K562 (cell line): ENCODE measurements around the gene ITPR3. TPM values are rescaled to one million over a fixed set of nuclear protein-coding genes. Genes with fewer than 3 reads are reported as not detected.

Experiments used
- BRCA1 ChIP-seq, 2 experiments: fragments of 450-650 bp in 1 of 2; sonication (generic) in 1 of 2; formaldehyde crosslinking in 1 of 2; IDR thresholded peaks; 2 replicates each; pipeline versions ENCODE4 v1.5.0 to v1.6.1; 2017 to 2020; ENCODE audit warnings: mild to moderate bottlenecking in 1 of 2, missing genetic modification reagents in 1 of 2
- EHMT2 ChIP-seq: fragments of 450-650 bp; IDR thresholded peaks from 2 replicates; pipeline ENCODE4 v1.6.1; 2018; ENCODE audit warnings: antibody characterized with exemption
- FOSL1 ChIP-seq: fragments of 200-800 bp; sonication (Bioruptor generic); conservative IDR thresholded peaks from 2 replicates; pipeline ENCODE4 v1.6.1; 2016; ENCODE audit warnings: missing genetic modification characterization, missing compliant biosample characterization
- HDAC3 ChIP-seq: fragments of 450-650 bp; IDR thresholded peaks from 2 replicates; pipeline ENCODE4 v1.6.1; 2018; ENCODE audit warnings: borderline replicate concordance, mild to moderate bottlenecking, moderate library complexity; ENCODE audit not compliant: partially characterized antibody
- HDAC8 ChIP-seq: fragments of 450-650 bp; IDR thresholded peaks from 2 replicates; pipeline ENCODE4 v1.6.1; 2016; ENCODE audit warnings: mild to moderate bottlenecking, missing genetic modification characterization, moderate library complexity, missing compliant biosample characterization
- HSF4 ChIP-seq: fragments of 250-450 bp; sonication (Bioruptor Pico); IDR thresholded peaks from 2 replicates; pipeline ENCODE4 v2.1.2; 2022; ENCODE audit warnings: mild to moderate bottlenecking, moderate library complexity, borderline replicate concordance
- KLF10 ChIP-seq: fragments of 250-450 bp; sonication (Bioruptor Pico); IDR thresholded peaks from 2 replicates; pipeline ENCODE4 v1.6.1; 2021; ENCODE audit warnings: matching md5 sums
- L3MBTL2 ChIP-seq: fragments of 450-650 bp; IDR thresholded peaks from 2 replicates; pipeline ENCODE4 v1.6.1; 2016; ENCODE audit warnings: mild to moderate bottlenecking, moderate library complexity
- MAFK ChIP-seq: IDR thresholded peaks from 2 replicates; pipeline ENCODE4 v1.6.1; 2011; ENCODE audit warnings: low read length, improper control_type of control experiment
- POLR3A ChIP-seq: IDR thresholded peaks from 2 replicates; pipeline ENCODE4 v1.6.1; 2011; ENCODE audit warnings: borderline replicate concordance, mild to moderate bottlenecking, moderate library complexity; ENCODE audit not compliant: insufficient read length, insufficient read depth; ENCODE audit errors: extremely low read depth
- SMAD3 ChIP-seq: fragments of 450-650 bp; formaldehyde crosslinking; conservative IDR thresholded peaks from 2 replicates; pipeline ENCODE4 v1.4.0; 2020; ENCODE audit warnings: mild to moderate bottlenecking
- SMAD4 ChIP-seq: fragments of 250-450 bp; sonication (Bioruptor Pico); conservative IDR thresholded peaks from 2 replicates; pipeline ENCODE4 v1.8.0; 2021; ENCODE audit warnings: inconsistent platforms, mild to moderate bottlenecking, moderate library complexity
- TRIM28 ChIP-seq: fragments of 450-650 bp; IDR thresholded peaks from 2 replicates; pipeline ENCODE4 v1.6.1; 2017
- polyA plus RNA-seq, 8 experiments: library from polyadenylated mRNA; depleted of rRNA in 4 of 8; stranded (reverse) in 5 of 8; unstranded in 3 of 8; fragments of >200 nt; fragmentation: Nextera tagmentation in 2 of 8; fragmentation: Illumina TruSeq in 1 of 8; extraction: Ambion mirVana in 2 of 8; extraction: Trizol in 1 of 8; gene quantifications; 2 replicates each; pipeline versions ENCODE4 v1.2.1 to v1.2.3, GENCODE V29; 2011 to 2014; ENCODE audit warnings: inconsistent platforms in 1 of 8, missing spikeins in 1 of 8
- total RNA-seq, 7 experiments: library from RNA; depleted of rRNA in 6 of 7; stranded (reverse); fragments of >200 nt in 6 of 7; fragmentation: Illumina TruSeq in 2 of 7; extraction: Trizol in 2 of 7; gene quantifications; 2 replicates each; pipeline versions ENCODE4 v1.2.1 to v1.2.3, GENCODE V29; 2011 to 2021; ENCODE audit warnings: low replicate concordance in 1 of 7
- TF ChIP-seq, protein P1 (sequence below): fragments of 450-650 bp; IDR thresholded peaks from 2 replicates; pipeline ENCODE4 v1.6.1; 2016; ENCODE audit warnings: mild to moderate bottlenecking
- TF ChIP-seq, protein P2 (sequence below), 2 experiments: fragments of 200-800 bp in 1 of 2; sonication (Bioruptor generic) in 1 of 2; sonication (generic) in 1 of 2; formaldehyde crosslinking in 1 of 2; IDR thresholded peaks in 1 of 2; conservative IDR thresholded peaks in 1 of 2; 2 replicates each; pipeline versions ENCODE4 v1.5.0 to v1.6.1; 2016 to 2020; ENCODE audit warnings: missing compliant biosample characterization in 1 of 2, missing genetic modification characterization in 1 of 2, missing genetic modification reagents in 1 of 2
- TF ChIP-seq, protein P3 (sequence below): fragments of 450-650 bp; IDR thresholded peaks from 2 replicates; pipeline ENCODE4 v1.6.1; 2016
- TF ChIP-seq, protein P4 (sequence below), 2 experiments: fragments of 450-650 bp; IDR thresholded peaks; 2 replicates each; pipeline ENCODE4 v1.6.1; 2018; ENCODE audit warnings: mild to moderate bottlenecking in 2 of 2, low read depth in 1 of 2; ENCODE audit not compliant: partially characterized antibody in 2 of 2

ITPR3 gene
- total and polyA plus RNA-seq, 9 of the 15 experiments (the other 6 are each of a cell fraction or from before 2014, with no cell fraction given): 0.39 to 35.7 (median 13.2) TPM

DNA sequence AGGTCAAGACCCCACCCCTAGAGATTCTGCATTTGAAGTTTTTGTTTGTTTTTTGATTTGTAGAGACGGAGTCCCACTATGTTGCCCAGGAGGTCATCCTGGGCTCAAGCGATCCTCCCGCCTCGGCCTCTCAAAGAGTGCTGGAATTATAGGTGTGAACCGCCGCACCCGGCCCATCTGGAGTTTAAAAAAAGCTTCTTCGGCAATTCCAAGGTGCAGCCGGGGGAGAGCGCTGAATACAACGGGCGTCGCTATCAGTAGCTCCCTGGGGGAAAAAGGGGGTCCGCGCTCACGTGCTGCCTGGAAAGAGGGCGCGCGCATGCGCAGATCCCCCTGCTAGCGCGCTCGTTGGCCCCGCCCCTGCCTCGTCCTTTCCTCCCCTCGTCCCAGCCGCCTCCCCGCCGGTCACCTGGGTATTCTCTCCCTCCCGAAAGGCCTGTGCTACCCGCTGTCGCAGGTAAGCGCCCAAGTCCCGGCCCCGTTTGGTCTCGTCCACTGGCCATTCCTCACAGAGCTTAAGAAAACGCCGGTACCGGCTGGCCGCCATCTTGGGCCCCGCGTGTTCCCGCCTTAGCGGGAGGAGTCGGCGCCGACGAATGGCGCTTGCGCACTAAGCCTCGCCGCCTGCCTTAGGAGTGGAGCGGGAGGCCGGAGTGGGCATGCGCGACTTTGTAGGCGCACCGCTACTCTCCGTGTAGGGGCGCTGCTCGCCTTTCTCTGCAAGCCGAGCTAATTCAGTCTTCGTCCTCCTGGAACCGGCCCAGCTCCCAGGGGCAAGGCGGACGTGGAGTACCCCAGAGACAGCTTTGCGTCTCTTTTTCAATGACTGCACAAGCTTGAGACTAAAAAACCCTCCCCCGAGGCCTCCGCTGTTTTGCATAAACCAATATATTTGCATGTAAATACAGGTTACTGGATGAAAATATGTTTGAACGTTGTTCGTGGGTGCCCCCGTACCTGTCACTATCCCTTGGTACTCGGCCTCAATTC is 90.3 kb downstream of the ITPR3 start, which contains the start of gene UQCC2 (continued):
- TF ChIP-seq HSF4: no peak
- TF ChIP-seq, protein P1, sequence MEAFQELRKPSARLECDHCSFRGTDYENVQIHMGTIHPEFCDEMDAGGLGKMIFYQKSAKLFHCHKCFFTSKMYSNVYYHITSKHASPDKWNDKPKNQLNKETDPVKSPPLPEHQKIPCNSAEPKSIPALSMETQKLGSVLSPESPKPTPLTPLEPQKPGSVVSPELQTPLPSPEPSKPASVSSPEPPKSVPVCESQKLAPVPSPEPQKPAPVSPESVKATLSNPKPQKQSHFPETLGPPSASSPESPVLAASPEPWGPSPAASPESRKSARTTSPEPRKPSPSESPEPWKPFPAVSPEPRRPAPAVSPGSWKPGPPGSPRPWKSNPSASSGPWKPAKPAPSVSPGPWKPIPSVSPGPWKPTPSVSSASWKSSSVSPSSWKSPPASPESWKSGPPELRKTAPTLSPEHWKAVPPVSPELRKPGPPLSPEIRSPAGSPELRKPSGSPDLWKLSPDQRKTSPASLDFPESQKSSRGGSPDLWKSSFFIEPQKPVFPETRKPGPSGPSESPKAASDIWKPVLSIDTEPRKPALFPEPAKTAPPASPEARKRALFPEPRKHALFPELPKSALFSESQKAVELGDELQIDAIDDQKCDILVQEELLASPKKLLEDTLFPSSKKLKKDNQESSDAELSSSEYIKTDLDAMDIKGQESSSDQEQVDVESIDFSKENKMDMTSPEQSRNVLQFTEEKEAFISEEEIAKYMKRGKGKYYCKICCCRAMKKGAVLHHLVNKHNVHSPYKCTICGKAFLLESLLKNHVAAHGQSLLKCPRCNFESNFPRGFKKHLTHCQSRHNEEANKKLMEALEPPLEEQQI: no peak
- no peak for TF ChIP-seq KLF10 (CRISPR knock-in tag)
- no peak for TF ChIP-seq HDAC3
- TF ChIP-seq HDAC8 (tag): no peak
- TF ChIP-seq FOSL1: no peak
- TF ChIP-seq BRCA1 (IDR thresholded peaks at IDR 0.05): no peak
- no peak for TF ChIP-seq BRCA1 (CRISPR knock-in tag; IDR thresholded peaks at IDR 0.05)
- TF ChIP-seq, protein P2, sequence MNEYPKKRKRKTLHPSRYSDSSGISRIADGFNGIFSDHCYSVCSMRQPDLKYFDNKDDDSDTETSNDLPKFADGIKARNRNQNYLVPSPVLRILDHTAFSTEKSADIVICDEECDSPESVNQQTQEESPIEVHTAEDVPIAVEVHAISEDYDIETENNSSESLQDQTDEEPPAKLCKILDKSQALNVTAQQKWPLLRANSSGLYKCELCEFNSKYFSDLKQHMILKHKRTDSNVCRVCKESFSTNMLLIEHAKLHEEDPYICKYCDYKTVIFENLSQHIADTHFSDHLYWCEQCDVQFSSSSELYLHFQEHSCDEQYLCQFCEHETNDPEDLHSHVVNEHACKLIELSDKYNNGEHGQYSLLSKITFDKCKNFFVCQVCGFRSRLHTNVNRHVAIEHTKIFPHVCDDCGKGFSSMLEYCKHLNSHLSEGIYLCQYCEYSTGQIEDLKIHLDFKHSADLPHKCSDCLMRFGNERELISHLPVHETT (CRISPR knock-in tag; conservative IDR thresholded peaks at IDR 0.05 in 1 of 2, IDR thresholded peaks at IDR 0.05 in 1 of 2): no peak; a peak in 1 of 4 replicates
- no peak; the same call in 1 of the 2 replicates for TF ChIP-seq SMAD4 (CRISPR knock-in tag)
- no peak for TF ChIP-seq TRIM28
- 0 out of 2 replicates have a peak, but pooled peaks have one; percentile 3 for TF ChIP-seq EHMT2
- TF ChIP-seq, protein P3, sequence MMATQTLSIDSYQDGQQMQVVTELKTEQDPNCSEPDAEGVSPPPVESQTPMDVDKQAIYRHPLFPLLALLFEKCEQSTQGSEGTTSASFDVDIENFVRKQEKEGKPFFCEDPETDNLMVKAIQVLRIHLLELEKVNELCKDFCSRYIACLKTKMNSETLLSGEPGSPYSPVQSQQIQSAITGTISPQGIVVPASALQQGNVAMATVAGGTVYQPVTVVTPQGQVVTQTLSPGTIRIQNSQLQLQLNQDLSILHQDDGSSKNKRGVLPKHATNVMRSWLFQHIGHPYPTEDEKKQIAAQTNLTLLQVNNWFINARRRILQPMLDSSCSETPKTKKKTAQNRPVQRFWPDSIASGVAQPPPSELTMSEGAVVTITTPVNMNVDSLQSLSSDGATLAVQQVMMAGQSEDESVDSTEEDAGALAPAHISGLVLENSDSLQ: no peak
- TF ChIP-seq L3MBTL2: peak; percentile 97
- TF ChIP-seq MAFK: no peak
- no peak for TF ChIP-seq POLR3A
- no peak for TF ChIP-seq SMAD3 (CRISPR knock-in tag)
- TF ChIP-seq, protein P4, sequence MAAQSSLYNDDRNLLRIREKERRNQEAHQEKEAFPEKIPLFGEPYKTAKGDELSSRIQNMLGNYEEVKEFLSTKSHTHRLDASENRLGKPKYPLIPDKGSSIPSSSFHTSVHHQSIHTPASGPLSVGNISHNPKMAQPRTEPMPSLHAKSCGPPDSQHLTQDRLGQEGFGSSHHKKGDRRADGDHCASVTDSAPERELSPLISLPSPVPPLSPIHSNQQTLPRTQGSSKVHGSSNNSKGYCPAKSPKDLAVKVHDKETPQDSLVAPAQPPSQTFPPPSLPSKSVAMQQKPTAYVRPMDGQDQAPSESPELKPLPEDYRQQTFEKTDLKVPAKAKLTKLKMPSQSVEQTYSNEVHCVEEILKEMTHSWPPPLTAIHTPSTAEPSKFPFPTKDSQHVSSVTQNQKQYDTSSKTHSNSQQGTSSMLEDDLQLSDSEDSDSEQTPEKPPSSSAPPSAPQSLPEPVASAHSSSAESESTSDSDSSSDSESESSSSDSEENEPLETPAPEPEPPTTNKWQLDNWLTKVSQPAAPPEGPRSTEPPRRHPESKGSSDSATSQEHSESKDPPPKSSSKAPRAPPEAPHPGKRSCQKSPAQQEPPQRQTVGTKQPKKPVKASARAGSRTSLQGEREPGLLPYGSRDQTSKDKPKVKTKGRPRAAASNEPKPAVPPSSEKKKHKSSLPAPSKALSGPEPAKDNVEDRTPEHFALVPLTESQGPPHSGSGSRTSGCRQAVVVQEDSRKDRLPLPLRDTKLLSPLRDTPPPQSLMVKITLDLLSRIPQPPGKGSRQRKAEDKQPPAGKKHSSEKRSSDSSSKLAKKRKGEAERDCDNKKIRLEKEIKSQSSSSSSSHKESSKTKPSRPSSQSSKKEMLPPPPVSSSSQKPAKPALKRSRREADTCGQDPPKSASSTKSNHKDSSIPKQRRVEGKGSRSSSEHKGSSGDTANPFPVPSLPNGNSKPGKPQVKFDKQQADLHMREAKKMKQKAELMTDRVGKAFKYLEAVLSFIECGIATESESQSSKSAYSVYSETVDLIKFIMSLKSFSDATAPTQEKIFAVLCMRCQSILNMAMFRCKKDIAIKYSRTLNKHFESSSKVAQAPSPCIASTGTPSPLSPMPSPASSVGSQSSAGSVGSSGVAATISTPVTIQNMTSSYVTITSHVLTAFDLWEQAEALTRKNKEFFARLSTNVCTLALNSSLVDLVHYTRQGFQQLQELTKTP (IDR thresholded peaks at IDR 0.05; ENCODE audit: low read depth in 1 of 2, partially characterized antibody in 2 of 2): no peak
